Mucosa of stomach (tissue), 1 donor: ENCODE results near the gene ZNF691.
A peak's percentile ranks its signal among the peaks of the same experiment; 100 is the strongest.

Experiments used
- H3K27me3 ChIP-seq: one replicate; pipeline ENCODE4 v1.7.0; 2013; ENCODE audit warnings: mild to moderate bottlenecking, low read length; ENCODE audit not compliant: control insufficient read depth, insufficient read depth
- H3K36me3 ChIP-seq: one replicate; pipeline ENCODE4 v1.7.0; 2013; ENCODE audit warnings: low read length; ENCODE audit not compliant: control insufficient read depth, insufficient read depth
- H3K4me1 ChIP-seq: one replicate; pipeline ENCODE4 v1.7.0; 2013; ENCODE audit warnings: mild to moderate bottlenecking, low read length; ENCODE audit not compliant: control insufficient read depth, insufficient read depth
- H3K4me3 ChIP-seq: one replicate; pipeline ENCODE4 v1.7.0; 2013; ENCODE audit warnings: low read length
- H3K9ac ChIP-seq: one replicate; pipeline ENCODE4 v1.7.0; 2013; ENCODE audit warnings: mild to moderate bottlenecking, low read length, moderate library complexity
- H3K9me3 ChIP-seq: one replicate; pipeline ENCODE4 v1.7.0; 2013; ENCODE audit warnings: mild to moderate bottlenecking, low read length, moderate library complexity; ENCODE audit not compliant: control insufficient read depth
- donor health status: Pancreatic carcinoma.

ZNF691 gene

GRCh38 chr1:42837709-42838108, 8.7 kb upstream of the ZNF691 start:
- no peaks in the 10 kb centered on the region for H3K4me1 ChIP-seq
- no peaks in the 10 kb centered on the region for H3K27me3 ChIP-seq
- H3K9me3 ChIP-seq: no peaks in the 10 kb centered on the region
- H3K9ac ChIP-seq: no peak overlapping the region
- H3K4me3 ChIP-seq: no peak overlapping the region
- no peaks in the 10 kb centered on the region for H3K36me3 ChIP-seq

GRCh38 chr1:42838482-42839190, 7.8 kb upstream of the ZNF691 start:
- Histone ChIP-seq H3K9me3 (no peaks in the 10 kb centered on the region), H3K27me3 (no peaks in the 10 kb centered on the region), H3K4me3 (no peak overlapping the region), H3K36me3 (no peaks in the 10 kb centered on the region), H3K4me1 (no peaks in the 10 kb centered on the region), H3K9ac (no peak overlapping the region)

GRCh38 chr1:42841010-42841409, 5.4 kb upstream of the ZNF691 start:
- Histone ChIP-seq H3K36me3 (no peaks in the 10 kb centered on the region), H3K9me3 (no peaks in the 10 kb centered on the region), H3K4me1 (no peaks in the 10 kb centered on the region), H3K4me3 (no peak overlapping the region), H3K9ac (no peak overlapping the region), H3K27me3 (no peaks in the 10 kb centered on the region)

DNA sequence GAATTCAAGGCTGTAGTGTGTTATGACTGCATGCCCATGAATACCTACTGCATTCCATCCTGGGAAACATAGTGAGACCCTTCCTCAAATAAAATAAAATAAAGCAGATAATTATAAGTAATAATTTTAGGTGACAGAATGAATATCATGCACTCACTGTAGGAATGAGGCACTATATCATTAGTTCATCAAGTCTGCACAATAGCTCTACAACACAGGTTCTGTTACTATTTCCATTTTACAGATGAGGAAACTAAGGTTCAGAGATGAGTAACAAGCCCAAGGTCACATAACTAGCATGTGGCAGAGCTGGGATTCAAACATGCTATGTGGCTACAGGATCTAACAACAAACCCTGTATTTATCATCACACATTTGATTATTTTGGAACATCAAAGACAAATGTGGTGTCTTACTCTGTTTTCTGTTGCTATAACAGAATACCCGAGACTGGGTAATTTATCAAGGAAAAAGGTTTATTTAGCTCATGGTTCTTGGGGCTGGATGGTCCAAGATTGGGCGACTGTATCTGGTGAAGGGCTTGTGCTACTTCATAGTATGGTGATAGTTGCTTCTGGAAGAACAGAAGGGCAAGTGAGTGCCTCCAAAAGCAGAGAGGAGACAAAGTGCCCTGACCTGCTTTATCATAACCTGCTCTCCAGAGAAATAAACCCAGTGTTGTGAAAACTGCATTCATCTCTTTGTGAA, 4.8 kb upstream of the ZNF691 start:
- Histone ChIP-seq H3K4me1 (no peaks in the 10 kb centered on the region), H3K9me3 (no peaks in the 10 kb centered on the region), H3K27me3 (no peaks in the 10 kb centered on the region), H3K36me3 (no peaks in the 10 kb centered on the region), H3K4me3 (no peak overlapping the region), H3K9ac (no peak overlapping the region)

GRCh38 chr1:42844592-42845140, 1.7 kb upstream of the ZNF691 start:
- H3K9me3 ChIP-seq: no peaks in the 10 kb centered on the region
- no peak overlapping the region for H3K4me3 ChIP-seq
- H3K27me3 ChIP-seq: no peaks in the 10 kb centered on the region
- H3K36me3 ChIP-seq: no peaks in the 10 kb centered on the region
- no peak overlapping the region for H3K9ac ChIP-seq
- H3K4me1 ChIP-seq: peaks cover 10% of the 10 kb centered on the region

DNA sequence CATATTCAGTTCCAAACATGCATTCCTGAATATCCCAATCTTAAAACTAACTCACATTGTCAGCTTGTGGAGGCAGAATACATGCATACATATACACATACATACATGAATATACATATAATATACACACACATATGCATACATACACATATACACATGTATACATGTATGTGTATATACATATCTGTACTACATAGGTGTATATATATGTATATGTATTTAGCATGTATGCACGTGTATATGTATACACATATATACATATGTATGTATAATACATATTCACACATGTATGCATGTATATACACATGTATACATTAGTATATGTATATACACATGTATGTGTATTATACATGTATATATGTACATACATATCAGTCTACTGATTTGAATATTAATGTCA, 1.2 kb upstream of the ZNF691 start:
- Histone ChIP-seq H3K4me1 (peaks cover 10% of the 10 kb centered on the region), H3K4me3 (no peak overlapping the region), H3K27me3 (no peaks in the 10 kb centered on the region), H3K9me3 (no peaks in the 10 kb centered on the region), H3K9ac (no peak overlapping the region), H3K36me3 (no peaks in the 10 kb centered on the region)

- Histone ChIP-seq H3K27me3 (no peaks in the 10 kb centered on the region), H3K9ac (peak overlapping the region; percentile 54), H3K36me3 (no peaks in the 10 kb centered on the region), H3K4me1 (peaks cover 10% of the 10 kb centered on the region), H3K4me3 (peak overlapping the region; percentile 49), H3K9me3 (no peaks in the 10 kb centered on the region)
Measured at GRCh38 chr1:42845866-42846256, 552 bp upstream of the ZNF691 start.

GRCh38 chr1:42847111-42847595, 740 bp downstream of the ZNF691 start:
- H3K4me3 ChIP-seq: peak overlapping the region; percentile 49
- peaks cover 10% of the 10 kb centered on the region for H3K4me1 ChIP-seq
- H3K9me3 ChIP-seq: no peaks in the 10 kb centered on the region
- H3K9ac ChIP-seq: peak overlapping the region; percentile 88
- H3K36me3 ChIP-seq: peaks cover 7% of the 10 kb centered on the region
- no peaks in the 10 kb centered on the region for H3K27me3 ChIP-seq

DNA sequence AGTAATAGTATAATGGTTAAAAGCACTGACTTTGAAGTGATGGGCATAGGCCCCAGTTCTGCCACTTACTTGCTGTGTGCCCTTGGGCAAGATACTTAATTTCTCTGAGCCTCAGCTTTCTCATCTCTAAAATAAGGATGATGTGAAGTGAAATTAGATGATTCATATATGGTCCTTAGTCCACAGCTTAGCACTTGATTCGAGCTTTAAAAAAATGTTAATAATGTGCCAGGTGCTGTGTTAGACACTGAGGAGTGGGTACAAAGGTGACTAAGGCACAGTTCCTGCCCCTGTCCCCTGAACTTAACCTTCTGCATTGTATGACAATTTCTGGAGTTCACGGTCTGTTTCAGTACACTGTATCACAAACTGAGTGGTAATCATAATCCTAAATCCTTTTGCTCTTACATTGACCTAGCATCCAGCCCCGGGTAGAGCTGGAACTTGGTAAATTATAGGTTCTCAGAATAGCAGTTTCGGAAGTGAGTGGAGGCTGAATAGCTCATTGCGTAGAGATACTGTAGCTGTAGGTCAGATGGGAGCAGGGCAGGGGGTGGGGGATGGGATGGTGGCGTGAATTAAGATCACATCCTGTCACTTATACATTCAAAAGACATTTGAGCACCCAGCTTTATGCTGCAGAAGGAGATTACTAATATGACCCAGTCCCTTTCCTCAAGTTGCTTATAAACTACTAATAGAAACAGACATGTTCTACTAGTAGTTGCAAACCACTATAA, 1.5 kb downstream of the ZNF691 start:
- no peak overlapping the region for H3K9ac ChIP-seq
- H3K27me3 ChIP-seq: no peaks in the 10 kb centered on the region
- H3K4me3 ChIP-seq: no peak overlapping the region
- H3K36me3 ChIP-seq: peaks cover 7% of the 10 kb centered on the region
- no peaks in the 10 kb centered on the region for H3K9me3 ChIP-seq
- H3K4me1 ChIP-seq: peaks cover 10% of the 10 kb centered on the region

GRCh38 chr1:42848823-42849537, 2.6 kb downstream of the ZNF691 start:
- Histone ChIP-seq H3K36me3 (peaks cover 7% of the 10 kb centered on the region), H3K9me3 (no peaks in the 10 kb centered on the region), H3K27me3 (no peaks in the 10 kb centered on the region), H3K9ac (no peak overlapping the region), H3K4me3 (no peak overlapping the region), H3K4me1 (peaks cover 10% of the 10 kb centered on the region)

GRCh38 chr1:42849944-42850343, 3.5 kb downstream of the ZNF691 start:
- Histone ChIP-seq H3K4me1 (peaks cover 10% of the 10 kb centered on the region), H3K4me3 (no peak overlapping the region), H3K36me3 (peaks cover 7% of the 10 kb centered on the region), H3K27me3 (no peaks in the 10 kb centered on the region), H3K9me3 (no peaks in the 10 kb centered on the region), H3K9ac (no peak overlapping the region)
